GM19351 (cell line): ENCODE results near the gene GCFC2.
"Not testable (repeated sequence)": the region's sequence is repeated elsewhere in the genome, so short reads cannot be mapped to it uniquely, and the experiment has no call there.

Experiments used
- ATAC-seq: cut with Tn5 transposase; IDR thresholded peaks from one replicate; pipeline ENCODE4 v1.9.1; 2021; ENCODE audit warnings: mild to moderate bottlenecking, moderate library complexity; ENCODE audit not compliant: unreplicated experiment

Gene GCFC2

DNA sequence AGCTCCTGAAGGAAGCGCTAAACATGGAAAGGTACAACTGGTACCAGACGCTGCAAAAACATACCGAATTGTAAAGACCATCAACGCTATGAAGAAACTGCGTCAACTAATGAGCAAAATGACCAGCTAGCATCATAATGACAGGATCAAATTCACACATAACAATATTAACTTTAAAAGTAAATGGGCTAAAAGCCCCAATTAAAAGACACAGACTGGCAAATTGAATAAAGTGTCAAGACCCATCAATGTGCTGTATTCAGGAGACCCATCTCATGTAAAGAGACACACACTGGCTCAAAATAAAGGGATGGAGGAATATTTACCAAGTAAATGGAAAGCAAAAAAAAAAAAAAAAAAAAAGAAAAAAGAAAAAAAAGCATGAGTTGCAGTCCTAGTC lies 27.3 kb downstream of the GCFC2 start:
- ATAC-seq = not testable (repeated sequence)

DNA sequence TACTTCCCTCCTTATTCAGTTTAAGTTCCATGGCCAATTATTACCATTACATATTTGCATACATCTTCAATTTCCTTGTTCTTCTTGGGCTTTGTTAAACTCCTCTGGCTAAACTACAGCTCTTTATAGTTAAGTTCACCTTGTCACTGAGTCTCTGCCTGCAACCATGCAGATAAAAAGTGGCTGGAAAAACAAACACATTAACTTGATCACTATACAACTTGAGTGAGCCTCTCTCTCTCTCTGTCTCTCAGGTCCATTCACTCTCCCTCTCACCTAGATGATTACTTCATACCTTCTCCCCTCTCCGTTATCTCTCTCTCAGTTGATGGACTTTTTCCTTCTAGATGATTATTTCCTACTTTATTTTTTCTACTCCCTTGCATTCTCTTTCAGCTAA lies 30.3 kb downstream of the GCFC2 start:
- ATAC-seq = no peak

DNA sequence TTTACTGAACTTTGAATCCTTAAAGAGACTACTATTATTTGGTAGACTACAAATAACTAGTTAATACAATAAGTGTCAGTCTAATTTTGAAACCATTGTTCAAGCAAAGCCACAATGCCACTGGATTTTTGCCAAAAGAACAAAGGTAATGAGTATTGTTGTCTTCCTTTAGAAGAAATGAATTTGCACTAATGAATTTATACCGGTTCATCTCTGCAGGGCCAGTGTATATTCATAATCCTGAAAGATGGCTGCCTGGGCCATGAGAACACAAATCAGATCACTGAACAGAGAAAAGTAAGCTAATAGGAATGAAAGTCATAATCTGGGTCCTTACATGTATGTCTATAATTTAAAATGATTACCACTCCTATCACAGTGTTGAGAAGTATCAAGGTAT lies 31.2 kb downstream of the GCFC2 start:
- no peak for ATAC-seq

DNA sequence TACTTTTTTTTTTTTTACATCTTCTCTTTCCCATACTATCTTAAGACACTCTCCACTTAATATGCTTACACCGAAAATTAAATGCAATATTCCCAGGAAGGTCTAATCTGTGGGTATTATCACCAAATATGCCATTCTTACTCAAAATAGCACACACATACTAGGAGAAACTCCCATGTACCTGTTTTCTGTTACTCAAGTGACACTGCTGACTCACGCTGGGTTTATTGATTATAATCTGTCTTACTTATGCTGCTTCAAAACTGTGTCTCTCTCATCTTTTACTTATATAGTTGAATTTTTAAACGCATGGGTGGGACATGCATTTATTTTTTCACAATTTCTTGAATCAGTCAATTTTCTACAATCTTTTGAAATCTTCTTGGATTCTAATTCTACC lies 34.3 kb downstream of the GCFC2 start:
- no peak for ATAC-seq

DNA sequence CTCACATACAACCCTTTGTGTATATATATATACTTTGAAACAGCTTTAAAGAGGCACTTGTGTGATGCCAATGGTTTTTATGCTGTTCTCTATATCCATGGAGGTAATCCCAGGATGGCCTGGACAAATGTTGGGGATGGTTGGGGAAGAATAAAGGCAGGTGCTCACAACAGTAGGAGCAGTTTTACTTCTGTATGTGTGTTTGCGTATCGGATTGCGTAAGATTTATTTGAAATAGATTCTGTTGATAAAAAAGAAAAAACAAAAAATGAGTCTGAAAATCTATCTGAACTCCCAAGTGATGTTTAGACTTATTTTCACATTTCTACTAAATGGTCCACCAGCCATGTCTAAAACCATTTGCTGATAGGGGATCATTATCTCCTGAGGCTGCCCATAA lies 34.8 kb downstream of the GCFC2 start:
- no peak for ATAC-seq

DNA sequence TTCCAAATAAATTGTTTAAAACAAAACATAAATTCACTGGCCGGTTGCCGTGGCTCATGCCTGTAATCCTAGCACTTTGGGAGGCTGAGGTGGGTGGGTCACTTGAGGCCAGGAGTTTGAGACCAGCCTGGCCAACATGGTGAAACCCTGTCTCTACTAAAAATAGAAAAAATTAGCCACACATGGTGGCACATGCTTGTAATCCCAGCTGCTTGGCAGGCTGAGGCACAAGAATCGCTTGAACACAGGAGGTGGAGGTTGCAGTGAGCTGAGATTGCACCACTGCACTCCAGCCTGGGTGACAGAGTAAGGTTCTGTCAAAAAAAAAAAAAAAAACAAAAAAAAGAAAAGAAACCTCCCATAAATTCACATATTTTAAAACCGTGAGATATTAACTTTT lies 35.3 kb downstream of the GCFC2 start:
- not testable (repeated sequence) for ATAC-seq

DNA sequence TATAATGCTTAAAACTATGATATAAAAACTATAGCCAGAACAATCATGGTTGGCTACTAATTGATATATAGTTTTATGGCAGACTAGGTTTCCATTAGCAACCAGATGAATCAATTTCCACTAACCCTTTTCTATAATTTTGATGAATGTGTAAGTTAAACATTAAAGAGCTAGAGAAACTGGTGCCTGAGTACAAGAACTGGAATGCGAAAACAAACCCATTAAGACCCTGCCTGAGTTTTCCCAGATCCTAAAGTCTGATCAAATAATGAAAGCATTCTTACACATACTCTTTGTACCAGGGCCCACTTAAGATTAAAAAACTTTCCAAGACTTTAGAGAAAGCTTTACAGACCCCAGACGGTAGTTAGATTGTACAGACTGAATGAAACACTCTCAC lies 42.8 kb downstream of the GCFC2 start:
- ATAC-seq = no peak

DNA sequence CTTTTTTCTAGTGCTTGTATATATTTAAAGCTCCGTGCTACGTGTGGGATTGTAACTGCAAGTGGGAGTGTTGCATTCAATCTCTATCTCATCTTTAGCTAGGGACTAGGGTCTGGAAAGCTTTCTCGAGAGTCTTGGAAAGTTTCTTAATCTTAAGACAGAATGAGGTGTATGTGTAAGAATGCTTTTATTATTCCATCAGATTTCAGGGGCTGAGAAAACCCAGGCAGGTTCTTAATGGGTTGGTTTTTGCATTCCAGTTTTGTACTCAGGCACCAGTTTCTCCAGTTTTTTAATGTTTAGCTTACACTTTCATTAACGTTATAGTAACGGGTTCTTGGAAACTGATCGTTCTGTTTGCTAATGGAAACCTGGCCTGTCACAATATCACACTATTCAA lies 43.8 kb downstream of the GCFC2 start:
- no peak for ATAC-seq

DNA sequence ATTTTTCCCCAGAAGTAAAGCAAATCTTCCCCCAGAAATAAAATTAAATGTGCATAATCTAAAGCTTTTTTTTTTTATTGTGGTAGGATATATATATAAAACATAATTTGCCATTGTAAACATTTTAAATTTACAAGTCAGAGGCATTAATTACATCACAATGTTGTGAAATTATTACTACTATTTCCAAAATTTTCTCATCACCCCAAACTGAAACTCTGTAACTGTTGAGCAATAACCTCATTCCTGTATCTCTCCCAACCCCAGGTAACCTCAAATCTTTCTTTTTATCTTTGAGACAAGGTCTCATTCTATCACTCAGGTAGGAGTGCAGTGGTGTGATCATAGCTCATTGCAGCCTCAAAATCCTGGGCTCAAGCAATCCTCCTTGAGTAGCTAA lies 52.9 kb downstream of the GCFC2 start:
- no peak for ATAC-seq

DNA sequence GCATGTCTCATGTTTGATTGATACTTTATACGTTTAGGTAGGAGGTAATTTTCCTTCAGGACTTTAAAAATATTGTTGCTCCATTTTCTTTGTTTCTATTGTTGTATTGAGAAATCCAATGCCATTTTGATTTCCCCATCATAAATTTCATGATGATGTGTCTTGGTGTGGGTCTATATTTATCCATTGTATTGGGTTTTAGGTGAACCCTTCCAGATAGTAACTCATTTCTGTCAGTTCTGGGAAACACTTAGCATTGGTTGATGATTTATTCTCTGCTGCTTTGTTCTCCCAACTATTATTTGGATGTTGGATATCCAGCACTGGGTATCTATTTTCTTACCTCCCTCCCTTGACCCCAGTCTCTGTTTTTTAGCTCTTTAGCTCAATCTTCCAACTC lies 54.2 kb downstream of the GCFC2 start:
- no peak for ATAC-seq

DNA sequence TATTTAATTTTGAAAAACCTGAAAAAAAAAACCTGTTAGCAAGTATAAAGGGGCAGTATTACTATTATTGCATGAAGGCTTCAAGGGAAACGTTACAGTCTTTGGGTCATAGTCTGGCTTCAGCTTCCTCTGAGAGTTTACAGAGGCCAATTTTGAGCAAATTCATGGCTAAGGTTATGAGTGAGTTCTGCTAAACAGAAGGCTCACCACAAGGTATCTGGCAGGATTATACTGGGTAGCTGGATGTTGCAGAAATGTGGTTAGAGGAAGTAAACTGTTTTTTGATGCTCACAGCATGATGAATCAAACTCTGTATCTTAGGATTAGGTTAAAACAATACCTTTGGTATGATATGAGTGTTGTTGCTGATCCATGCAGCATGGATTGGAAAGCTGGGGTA lies 54.9 kb downstream of the GCFC2 start:
- no peak for ATAC-seq

DNA sequence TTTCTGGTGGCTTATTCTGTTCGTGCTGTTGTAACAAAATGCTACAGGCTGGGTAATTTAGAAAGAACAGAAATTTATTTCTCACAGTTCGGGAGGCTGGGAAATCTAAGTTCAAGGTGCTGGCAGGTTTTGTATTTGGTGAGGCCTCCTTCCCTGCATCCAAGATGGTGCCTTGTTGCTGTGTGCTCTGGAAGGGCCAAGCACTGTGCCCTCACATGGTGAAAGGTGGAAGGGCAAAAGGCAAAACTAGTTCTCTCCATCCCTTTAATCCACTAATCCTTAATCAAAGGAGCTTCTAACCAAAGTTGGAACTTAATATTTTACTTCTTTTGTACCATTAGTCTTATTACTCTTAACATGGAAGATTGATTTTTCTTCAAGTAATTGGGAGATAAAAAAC lies 56.7 kb downstream of the GCFC2 start:
- no peak for ATAC-seq

DNA sequence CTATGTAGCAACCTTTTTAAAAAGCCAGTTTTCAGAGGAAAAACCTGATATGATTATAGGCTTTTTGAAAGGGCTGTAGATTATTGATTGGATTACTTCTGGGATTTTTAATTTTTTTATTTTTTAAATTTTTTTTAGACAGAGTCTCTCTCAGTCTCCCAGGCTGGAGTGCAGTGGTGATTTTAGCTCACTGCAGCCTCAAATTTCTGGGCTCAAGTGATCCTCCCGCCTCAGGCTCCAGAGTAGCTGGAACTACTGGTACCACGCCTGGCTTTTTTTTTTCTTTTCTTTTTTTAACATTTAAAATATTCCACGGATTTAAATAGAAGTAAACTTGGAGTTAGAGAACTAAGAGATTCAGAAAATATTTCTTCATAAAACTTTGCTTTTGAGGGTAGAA lies 62.9 kb downstream of the GCFC2 start:
- ATAC-seq = no peak

DNA sequence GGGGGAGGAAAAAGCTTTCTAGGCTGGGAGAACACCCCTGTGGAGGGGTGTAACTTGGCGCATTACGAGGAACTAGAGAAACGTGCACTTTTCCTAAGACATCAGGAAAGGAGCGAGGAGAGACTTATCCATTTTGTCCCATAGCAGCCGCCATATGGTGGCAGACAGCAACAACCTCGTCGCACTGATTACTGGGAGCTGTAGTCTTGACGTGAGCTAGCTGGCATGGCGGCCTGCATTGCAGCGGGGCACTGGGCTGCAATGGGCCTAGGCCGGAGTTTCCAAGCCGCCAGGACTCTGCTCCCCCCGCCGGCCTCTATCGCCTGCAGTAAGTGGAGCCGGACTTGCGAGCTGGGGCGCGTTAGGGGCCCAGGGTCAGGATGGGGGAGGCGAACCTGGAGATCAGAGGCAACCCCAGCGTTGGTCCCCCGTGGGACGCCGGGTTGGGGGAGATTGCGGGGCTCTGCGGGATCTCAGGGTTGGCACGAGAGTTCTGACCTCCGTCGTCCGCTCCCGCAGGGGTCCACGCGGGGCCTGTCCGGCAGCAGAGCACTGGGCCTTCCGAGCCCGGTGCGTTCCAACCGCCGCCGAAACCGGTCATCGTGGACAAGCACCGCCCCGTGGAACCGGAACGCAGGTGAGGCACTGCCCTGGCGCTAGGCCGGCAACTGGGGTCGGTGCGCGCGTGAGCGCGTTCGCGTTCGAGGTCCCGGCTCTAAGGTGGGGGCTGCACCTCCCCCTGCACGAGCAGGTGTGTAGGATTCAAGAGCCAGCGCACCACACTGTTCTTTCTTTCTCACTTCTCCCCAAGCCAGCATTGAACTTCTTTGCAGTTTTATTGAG lies 63.9 kb downstream of the GCFC2 start, which contains the start of gene MRPL19:
Gene MRPL19 (plus strand): TSS at position 201 of the 843 bp plus-strand sequence. CDS start 25 bp downstream, at position 226.
- ATAC-seq = peak; percentile 93

DNA sequence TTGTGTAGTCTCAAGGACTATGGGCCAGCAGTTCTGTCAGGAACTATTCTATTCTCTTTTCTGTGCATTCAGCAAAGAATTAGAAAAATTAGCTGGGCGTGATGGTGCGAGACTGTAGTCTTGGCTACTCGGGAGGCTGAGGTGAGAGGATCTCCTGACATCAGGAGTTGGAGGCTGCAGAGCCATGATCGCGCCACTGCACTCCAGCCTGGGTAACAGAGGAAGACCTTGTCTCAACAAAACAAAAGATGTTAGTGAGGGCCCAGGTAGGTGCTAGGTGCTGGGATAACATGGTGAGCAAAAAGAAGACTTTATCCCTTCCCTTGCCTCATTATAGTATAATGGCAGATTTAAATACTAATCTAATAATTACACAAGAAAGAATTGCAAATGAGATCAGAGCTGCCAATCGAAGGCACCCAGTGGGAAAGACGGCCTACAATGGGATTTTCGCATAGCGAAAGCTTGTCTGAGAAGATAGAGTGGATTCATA lies 64.6 kb downstream of the GCFC2 start:
- ATAC-seq = peak; percentile 6

DNA sequence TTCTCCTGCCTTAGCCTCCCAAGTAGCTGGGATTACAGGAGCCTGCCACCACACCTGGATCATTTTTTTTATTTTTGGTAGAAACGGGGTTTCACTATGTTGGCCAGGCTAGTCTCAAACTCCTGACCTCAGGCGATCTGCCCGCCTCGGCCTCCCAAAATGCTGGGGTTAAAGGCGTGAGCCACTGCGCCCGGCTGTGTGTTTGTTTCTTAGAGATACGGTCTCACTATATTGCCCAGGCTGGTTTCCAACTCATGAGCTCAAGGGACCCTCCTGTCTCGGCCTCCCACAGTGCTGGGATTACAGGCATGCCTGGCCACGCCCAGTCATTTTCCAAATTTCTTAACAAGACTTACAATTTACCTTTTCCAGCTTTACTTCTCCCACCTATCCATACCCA lies 65.1 kb downstream of the GCFC2 start:
- no peak for ATAC-seq

DNA sequence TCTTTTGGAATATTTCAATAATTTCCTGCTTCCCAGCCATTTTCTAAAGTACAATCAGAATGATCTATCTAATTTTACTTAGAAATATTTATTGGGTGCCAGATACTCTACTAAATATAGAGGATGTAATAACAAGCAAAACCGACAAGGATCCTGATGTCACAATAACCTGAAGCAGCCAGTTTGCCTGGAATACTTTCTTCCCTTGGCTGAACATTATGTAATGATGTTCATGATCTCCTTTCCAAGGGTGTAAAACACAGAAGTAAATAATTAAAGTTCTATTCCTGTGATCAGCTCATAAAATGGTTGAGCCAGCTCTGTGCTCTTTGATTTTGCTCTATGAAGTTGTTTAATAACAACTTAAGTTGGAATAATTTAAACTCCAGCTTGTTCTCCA lies 66.7 kb downstream of the GCFC2 start:
- ATAC-seq = no peak

DNA sequence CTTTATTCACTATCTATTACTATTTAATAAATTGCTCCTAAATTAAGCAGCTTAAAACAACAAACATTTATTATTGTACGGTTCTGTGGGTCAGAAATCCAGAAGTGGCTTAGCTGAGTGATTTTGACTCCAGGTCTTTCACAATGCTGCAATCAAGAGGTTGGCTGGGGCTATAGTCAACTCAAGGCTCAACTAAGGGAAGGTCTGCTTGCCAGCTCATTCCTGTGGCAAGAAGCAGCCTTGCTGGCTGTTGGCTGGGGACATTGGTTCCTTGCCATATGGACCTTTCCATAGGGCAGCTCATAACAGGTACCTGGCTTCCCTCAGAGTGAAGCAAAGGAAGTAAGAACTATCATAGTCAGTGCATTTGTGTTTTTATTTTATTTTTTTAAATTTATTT lies 69.1 kb downstream of the GCFC2 start:
- ATAC-seq = no peak

DNA sequence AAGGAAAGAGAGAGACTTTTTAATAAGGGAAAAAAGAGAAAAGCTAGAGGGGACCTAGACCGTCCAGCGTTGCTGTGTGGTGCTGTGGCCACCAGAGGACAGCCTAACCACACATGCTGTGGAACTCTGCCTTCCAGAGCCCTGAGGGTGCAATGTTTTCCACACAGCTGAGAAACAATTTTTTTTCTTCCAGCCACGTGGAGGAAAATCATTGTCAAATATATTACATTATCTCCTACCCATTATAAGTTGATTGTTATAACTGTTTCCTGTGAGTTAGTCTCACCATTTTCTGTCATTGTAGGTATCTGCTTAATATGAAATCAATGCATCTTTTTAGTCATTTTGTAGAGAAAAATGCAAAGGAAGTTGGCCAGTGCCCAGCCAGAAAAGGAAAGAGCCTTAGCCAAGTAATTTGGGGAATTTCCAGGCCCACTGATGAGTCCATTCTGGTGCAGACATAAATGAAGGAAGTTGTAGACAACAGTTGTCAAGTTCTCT lies 70.0 kb downstream of the GCFC2 start:
- peak; percentile 98 for ATAC-seq

DNA sequence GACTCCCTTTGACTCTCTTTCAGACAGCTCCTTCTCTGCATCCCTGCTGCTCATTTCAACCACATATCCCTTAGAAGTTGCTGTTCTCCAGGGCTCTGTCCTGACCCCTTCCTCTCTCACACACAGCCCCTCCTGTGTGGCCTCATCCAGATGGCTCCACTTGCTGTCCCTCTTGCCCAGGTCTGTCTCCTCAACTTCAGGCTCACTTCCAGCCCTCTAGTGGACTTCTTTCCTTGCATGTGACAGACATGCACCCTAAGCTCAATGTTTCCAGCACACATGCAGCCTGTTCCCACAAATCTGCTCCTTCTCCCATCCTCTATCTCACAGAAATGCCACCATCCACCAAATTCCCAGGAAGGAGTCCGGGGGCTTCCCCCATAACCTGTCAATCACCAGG lies 73.1 kb downstream of the GCFC2 start:
- ATAC-seq = no peak

DNA sequence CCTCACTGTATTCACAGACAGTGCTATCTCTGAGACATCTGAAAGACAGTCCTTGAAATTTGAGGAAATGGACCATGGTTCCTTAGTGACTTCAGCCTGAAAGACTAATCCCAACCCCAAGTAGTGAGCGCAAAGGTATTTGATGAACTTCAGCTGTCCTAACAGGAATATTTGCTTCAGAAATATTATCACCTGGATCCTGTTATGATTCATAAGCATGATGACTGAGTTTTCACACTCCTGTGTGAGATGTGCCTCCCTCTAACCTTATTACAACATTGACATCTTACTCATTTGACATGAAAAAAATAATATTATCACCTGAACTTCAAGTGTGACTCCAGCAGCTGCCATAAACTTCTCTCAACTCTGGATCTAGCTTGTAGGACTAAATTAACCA lies 75.8 kb downstream of the GCFC2 start:
- ATAC-seq = no peak

DNA sequence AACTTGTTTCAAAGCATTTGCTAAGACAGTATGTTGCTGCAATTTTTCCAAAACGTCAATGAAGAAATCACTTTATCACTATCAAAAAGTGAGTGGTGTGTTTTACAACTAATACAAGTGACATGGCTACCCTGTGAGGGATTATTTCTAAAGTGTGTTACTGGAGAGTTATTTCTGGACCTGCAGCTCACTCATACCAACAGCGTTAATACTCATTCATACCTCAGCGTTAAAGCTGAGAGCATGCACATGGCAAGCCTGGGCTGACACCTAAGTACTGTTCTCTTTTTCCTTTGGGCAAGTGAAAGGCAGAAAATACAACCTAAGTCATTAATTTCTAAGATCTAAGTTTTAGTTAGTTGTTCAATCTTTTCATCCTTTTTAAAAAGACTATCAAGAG lies 77.1 kb downstream of the GCFC2 start:
- ATAC-seq = no peak

DNA sequence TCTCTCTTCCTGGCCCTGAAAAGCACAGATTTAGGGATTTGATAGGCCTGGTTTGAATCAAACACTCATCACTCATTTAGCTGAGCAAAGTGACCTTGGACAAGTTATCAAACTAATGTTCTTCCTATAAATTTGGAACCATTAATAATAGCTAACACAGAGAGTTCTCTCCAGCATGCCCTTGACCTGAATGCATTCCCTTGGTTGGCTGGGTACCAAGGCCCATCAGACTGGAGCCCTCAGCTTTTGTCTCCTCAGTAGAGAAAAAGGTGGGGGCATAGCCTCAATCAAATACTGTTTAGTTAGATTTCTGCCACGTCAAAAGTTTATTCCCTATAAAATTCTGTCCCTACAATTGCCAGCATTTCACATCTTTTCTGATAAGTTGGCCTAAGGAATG lies 77.9 kb downstream of the GCFC2 start:
- no peak for ATAC-seq
